HG02678 (cell line): ENCODE results near the gene OS9.

ENCODE experiments used
- ATAC-seq: cut with Tn5 transposase; IDR thresholded peaks from one replicate; pipeline ENCODE4 v1.9.1; 2021; ENCODE audit warnings: mild to moderate bottlenecking, moderate library complexity; ENCODE audit not compliant: unreplicated experiment

Gene OS9

DNA sequence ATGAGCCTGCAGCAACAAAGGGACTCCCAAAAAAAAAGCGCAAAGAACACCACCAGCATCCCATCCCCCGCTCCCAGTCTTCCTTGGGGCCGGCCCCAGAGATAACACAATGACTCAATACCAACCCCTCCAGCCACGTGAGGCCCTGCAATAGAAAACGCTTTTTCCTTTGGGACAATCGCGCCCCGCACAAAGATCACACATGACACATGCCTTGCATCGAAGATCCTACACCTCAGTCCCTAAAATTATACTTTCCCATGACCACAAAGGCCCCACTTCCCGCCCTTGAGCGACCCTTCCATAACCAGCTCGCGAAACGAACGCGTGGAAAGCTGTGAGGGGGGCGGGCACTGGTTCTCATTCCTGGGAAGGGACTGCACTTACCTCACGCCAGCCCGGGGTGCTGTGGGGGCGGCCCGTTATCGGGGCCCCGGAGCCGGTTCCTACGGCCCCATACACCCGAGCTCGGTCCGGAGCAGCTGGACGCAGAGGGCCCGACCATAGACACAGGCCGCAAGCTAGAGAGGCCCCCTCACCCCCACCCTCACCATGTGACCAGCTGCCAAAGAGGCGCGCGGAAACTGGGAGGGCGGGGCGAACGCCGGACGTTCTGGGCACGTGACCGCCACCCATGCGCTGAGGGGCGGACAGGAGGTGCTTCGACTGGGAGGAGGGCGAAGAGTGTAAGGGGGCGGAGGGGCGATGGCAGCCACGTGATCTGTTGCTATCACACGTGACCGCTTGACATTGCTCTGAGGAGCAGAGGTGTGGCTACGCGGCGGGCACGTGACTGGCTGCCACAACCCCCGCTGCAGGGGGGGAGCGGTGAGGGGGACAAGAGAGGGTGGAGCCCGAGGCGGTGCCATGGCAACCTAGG is 58.1 kb downstream of the OS9 start, which contains the start of gene CDK4:
CDK4 (minus strand) TSS at position 523 of the 880 bp plus-strand sequence. CDS start 593 bp downstream, outside the sequence.
- ATAC-seq, result peak; percentile 73

DNA sequence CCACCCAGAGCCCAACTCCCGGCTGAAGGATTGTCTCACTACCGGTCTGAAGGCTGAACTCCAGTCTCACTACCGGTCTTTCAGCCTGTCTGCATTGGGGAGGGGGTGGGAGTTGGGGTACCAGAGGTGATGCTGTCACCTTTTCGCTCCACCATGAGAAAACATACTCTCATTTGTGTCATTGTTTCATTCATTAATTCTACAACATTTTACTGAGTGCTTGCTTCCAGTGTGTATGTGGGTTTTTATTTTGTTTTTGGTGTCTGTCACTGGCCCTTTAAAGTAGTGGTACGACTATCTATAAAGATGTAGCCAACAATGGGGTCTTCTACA is 58.7 kb downstream of the OS9 start:
- no peak for ATAC-seq

DNA sequence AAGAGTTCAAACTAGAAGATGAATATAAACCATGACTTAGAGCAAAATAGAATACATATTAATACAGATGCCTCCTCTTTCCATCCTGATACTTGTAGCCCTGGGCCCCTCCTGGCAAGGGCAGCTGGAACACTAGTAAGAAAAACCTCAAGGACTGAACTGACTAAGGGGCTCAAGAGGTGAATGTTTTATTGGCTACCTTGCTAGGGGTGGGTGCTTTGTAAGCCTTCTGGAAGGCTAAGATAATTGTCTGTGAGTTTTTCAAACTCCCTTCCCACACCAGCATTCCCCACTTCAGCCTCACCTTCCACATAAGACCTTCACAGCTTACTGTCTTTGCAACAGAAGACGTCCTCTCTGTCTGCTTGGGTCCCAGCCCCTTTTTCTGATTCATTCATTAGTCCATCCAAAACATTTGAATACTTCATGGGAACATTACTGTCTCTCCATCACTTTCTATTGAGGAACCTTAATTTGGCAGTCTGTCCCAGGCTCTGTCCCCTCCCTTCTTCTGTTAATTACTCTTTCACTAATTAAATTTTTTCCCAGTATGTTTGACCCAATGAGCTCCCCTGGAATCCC is 59.9 kb downstream of the OS9 start:
- no peak for ATAC-seq

DNA sequence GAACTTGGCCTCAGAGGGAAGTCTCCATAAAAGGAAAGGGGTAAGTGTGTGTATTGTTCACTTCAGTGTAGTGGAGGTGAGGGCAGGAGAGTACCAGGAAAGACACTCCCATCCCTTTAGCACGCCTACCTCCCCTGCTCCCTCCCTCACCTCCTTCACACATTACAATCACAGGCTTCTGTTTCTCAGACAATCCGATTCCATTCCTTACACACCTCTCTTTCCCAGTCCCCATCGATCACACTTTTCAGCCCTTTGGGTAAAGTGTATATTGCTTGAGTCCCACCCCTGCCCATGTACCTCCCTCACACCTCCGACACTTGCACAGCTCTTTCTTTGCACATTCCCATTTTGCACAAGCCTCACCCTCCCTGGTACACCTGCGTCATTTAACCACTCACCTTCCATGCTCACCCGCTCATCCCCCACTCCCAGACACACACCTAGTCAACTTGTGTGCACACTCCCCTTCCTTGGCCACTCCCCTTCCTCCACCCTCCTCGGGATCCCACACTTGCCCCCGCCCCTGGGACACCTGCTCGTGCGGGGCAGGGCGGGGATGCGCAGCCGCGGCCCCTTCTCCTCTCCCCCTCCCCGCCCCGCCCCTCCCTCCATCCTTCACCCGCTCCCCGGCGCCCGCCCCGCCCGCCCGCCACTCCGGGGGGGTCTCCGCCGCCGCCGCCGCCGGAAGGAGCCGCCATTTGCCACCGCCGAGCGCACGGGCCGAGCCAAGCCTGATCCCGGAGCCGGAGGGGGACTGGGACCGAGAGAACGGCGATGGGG is 60.7 kb downstream of the OS9 start, which contains the start of gene MARCHF9:
MARCHF9 (plus strand) TSS at position 693 of the 783 bp plus-strand sequence. CDS start 426 bp downstream, outside the sequence.
- ATAC-seq, result peak; percentile 37

DNA sequence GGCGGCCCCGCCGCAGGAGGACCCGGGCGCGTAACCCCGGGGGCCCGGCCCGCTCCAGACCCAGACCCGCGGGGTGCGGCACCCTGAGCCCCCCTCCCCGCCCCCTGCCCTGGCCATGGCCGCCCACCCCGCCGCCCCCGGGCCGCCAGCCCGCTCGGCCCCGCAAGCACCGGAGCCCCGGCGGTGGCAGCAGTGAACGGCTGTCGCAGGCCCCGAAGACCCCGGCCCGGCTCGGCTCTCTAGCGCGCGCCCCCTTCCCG is 61.2 kb downstream of the OS9 start:
- ATAC-seq, result no peak

DNA sequence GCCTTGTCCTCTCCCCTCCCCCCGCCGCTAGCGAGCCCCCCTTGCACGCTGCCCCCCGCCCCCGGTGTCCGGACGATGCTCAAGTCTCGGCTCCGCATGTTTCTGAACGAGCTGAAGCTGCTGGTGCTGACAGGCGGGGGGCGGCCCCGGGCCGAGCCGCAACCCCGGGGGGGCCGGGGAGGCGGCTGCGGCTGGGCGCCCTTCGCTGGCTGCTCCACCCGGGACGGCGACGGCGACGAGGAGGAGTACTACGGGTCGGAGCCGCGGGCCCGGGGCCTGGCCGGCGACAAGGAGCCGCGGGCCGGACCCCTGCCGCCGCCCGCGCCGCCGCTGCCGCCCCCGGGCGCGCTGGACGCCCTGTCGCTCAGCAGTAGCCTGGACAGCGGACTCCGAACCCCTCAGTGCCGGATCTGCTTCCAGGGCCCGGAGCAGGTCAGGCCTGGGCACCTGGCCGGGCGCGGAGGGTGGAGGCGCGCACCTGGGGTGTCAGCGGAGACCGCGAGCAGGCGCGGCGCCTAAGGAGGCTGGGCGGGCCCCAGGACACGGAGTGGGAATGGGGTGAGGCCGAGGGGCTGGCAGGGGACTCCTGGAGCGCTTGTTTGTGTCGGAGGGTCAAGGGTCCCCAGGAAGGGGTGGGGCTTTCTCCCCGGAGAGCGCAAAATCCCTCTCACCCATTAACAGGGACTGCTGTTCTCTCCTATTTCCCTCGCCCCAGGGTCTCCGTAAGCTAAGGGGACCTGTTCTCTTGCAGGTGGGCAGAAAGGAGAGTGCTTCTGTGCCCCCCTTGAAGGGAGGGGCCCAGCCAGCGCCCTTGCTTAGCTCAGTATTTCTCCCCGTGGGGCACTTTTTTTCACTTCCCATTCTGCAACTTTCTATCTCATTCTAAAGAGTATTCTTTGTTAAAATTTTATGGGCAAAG is 61.8 kb downstream of the OS9 start:
- ATAC-seq, result no peak

DNA sequence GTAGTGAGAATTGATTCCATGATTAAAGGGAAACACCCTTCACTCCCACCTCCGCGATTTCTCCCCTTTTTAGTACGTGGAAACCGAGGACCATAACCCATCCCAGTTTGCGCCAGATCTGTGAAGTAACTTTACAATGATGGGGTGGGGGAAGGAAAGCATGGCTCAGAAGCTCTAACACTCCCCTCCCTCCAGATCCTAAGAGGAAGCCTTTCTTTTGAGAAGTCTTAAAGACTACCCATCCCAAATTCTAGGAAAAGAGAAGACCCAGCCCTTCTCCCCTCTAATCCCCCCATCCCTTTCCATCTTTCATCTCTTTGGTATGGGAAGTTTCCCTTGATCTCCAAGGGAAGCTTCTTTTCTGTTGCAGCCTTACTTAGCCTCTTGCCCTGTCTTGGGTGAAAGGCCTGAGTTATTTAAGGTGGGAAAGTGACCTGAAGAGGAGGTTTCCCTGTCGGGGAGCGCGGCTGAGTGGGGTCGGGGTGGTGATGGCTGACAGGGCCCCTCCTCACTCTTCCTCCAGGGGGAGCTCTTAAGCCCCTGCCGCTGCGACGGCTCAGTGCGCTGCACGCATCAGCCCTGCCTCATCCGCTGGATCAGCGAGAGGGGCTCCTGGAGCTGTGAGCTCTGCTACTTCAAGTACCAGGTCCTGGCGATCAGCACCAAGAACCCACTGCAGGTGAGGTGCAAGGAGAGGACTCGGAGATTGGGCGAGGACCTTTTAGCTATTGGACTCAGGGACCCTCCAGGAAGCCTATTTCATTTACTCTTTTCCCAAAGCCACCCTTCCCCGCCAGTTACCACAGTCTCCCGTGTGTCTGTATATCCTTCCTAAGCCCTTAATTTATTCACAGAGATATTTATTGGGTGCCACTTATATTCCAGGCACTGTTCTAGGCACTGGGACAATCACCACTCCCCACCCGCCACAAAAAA is 62.7 kb downstream of the OS9 start:
- no peak for ATAC-seq

DNA sequence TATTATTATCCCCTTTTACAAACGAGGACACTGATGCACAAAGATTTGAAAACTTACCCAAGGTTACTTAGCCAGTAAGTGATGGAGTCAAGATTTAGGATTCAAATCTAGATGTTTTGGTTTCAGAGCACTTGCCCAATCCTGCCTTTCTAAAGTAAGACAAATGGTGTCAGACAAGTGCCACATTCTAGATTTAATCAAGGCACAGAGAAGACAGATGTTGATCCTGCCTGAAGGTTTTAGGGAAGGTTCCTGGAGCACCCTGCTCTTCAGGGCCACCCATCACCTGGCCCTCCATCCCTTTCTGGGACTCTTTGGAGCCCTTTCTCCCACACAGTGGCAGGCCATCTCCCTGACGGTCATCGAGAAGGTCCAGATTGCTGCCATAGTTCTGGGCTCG is 63.8 kb downstream of the OS9 start:
- ATAC-seq, result no peak

DNA sequence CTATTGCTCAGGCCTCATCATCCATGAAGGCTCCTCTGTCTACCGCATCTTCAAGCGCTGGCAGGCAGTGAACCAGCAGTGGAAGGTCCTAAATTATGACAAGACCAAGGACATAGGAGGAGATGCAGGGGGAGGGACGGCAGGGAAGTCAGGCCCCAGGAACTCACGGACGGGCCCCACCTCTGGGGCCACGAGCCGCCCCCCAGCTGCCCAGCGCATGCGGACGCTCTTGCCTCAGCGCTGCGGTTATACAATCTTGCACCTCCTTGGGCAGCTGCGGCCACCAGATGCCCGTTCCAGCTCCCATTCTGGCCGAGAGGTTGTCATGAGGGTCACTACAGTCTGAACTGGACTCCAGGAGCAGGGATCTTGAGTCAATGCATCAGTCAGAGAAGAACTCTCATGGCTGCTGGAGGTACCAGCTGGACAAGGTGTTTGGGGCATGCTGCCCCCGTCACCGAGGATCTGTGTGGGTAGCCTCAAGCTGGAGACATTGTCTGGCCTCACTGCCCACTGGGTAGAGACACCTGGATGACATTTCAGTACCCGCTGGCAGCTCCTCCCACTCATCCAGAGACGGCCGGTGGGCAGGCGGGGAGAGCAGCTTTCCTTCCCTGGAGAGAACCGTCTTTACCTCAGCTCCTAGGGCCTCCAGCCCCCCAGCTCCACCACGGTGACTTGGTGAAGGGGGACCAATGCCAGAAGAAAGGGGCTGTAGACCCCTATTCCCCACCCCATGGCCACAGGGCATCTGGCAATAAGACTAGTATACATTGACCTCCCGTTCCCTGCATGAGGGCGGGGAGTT is 64.8 kb downstream of the OS9 start:
- ATAC-seq, result no peak

DNA sequence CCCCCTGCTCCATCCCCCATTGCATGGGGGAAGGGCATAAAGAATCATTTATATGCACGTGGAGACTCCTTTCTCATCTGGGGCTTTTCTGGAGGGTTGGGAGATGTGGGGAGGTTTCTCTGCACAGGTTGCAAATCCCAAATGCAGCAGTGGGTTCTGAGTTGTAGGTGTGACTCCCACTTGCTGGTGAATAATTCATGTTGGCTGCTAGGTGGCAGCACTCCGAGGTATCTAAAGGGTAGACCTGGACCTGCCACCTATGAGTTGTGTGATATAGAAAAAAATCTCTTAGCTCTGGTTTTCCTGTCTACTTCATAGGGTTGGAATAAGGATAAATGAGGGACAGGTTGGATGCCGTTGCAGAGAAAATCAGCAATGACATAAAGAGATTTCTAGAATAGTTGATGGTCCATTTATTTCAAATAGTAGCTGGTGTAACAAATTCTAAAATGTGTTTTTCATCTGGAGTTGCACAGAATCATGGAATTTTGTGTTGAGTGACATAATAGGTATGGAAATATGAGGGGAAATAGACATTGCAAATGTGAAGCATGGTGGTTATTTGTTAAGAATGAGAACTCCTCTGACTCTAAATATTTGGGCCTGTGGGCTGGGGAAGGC is 65.5 kb downstream of the OS9 start:
- ATAC-seq, result no peak

DNA sequence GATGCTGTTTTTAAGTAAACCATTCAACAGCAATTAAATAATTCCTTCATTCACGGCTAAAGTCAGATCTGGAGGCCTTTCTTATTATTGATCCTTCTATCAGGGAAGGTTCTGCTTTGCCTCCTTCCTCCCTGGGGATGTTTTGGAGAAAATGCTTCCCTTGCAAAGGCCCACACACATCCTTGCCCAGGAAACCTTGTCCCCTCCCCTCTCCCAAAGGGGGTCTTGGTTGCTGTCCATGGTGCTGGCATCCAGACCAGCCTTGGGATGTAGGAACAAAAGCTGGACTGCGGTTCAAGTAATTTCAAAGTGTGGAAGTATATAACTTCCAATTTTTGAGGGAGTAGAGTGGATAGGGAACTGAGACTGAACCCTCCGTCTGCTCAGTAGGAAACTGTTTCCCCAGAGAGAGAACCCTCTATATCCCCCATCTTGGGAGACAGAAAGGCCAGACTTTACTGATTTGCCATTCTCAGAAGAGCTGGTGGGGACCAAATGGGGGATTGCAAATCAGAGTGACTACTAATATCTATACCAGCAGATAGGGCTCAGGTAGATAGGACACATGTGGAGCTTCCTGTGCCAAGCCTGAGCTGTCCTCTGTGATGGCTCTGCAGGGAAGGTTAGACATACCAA is 66.5 kb downstream of the OS9 start:
- no peak for ATAC-seq

DNA sequence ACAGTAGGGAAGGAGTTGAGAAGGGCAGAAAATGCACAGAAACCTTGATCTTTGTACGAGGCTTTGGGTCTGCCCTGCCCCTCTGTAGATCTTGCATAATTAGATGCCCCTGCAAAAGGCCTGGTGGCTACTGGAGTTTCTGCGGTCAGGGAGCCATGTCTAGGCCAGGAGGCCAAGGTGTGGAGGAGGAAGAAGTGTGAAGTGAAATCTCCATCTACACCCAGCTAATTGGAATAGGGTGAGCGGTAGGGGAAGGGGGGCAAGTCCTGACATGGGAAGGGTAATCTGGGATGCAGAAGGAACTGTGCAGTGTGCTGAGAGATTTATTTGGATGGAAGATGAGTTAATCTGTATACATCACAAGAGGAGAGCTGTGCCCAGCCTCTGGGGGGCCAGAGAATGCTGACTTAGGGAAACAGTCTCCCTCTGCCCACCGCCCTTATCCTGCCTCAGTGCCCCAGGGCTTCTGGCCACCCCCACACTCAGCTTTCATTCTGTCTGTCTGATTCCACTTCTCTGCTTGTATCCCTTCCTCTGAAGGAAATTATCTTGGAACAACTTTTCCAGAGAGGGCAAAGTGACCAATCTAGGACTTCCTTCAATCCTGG is 67.6 kb downstream of the OS9 start:
- no peak for ATAC-seq

DNA sequence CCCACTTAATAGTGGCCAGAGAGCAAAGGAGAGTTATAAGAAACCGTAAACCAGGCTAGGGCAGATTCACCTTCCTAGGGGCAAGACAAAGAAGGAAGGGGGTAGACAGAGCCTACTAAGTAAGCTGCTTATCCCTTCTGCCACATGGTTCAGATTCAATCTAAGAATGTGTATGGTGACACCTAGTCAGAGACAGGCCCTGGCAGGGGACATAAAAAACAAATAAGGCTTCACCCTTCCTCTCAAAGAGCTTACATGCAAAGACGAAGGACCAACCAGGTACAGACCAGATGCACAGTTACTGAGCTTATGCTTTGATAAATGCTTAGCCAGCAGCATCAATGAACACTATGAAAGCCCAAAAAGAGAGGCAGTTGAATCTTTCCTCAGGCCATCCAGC is 68.5 kb downstream of the OS9 start:
- no peak for ATAC-seq

DNA sequence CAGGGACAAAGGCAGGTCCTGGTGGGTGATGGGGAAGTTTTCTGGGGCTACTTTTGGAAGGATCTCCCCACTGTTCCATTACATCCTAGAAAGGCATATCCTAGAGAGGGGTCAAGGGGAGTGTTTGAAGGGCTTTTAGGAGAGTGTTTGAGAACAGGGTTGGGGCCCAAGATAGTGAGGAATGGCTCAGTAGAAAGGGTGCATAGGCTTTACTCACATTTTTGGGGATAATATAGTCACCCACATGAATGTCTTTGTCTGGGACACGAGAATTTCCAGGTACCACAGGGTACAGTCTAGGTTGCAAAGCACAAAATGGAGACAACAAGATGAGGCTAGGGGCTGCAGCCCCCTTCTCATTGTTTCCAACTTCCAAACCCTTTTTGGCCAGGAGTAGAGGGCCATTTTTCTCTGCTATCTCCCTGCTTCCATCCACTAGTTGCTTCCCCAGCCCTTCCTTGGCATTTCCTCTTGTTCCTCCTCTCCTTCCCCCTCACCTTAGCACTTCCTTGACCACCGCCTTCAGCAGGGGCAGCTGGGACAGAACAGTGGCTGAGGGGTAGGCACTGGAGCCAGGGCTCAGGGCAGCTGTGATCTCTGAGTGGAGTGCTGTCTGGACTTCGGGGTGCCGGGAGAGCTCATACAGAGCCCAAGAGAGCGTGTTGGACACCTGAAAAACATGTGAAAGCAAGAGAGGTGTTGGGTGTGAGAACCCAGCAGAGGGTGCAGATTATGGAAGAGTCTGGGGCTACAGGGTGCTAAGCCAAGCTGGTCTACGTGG is 70.1 kb downstream of the OS9 start:
- ATAC-seq, result no peak

DNA sequence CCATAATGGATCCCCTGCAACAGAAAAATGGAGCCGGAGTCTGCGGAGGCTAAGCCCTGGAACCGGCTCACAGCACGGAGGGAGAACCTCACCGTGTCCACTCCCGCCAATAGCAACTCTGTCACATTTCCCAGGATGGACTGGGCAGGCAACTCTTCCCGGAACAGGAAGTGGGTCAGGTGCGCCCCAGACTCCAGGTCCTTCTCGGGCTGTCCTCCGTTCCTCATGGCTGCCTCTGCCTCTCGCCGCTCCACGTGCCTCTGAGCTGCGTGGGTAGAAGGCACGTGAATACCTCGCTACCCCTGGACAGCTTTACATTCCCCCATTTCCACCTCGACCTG is 70.7 kb downstream of the OS9 start:
- ATAC-seq, result no peak

DNA sequence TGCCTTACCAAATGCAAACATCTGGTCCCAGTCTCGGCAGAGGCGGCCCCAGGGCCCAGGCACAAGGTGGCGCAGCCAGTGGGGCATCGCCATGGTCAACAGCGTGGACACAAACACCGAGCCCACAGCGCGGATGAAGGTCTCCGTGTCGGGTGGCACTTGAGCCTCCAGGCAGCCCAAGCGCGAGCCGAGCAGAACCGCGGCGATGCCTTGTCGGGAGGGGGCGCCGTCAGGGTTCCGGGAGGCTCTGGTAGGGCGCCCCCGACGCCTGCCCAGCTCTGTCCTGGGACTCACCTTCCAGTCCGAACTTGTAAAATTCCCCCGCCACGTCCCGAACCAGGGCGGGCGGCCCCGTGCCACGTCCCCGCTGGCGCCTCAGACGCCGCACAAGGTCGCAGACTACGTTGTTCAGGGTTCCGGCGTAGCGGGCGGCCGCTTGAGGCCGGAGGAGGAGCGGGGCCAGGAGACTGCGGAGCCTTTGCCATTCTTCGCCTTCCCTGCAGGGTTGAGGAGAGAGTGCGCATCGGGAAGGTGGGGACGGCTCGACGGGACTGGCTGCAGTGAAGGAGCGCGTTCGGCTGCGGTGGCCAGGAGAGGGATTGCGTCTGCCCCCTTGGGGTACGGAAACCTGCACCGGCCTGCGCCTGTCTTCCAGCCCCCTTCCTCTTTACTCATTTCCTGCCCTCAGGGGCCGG is 71.2 kb downstream of the OS9 start:
- ATAC-seq, result no peak
